ENCODE data around the gene SCEL.

The SCEL gene

DNA sequence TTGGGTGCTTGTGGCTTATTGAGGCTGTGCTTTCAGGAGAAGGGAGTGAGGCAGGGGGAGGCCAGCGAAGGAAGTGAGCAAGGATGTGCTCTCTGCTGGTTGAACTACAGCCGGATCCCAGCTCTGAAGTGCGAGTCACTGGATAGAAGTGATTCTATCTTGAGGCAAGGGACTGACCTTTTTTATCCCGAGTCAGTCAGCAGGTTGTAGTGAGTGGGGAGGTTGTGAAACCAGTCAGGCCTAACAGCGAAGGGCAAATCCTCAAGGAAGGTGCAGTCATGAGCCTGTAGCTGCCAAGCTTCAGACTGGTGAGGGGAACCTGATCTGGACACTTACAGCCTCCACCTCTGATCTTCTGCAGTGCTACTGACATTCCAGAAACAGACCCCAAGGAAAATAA, 18.6 kb downstream of the SCEL start:
- no peak for DNase-seq (ENCODE audit: low read depth in 1 of 2, low spot score in 1 of 2)

DNA sequence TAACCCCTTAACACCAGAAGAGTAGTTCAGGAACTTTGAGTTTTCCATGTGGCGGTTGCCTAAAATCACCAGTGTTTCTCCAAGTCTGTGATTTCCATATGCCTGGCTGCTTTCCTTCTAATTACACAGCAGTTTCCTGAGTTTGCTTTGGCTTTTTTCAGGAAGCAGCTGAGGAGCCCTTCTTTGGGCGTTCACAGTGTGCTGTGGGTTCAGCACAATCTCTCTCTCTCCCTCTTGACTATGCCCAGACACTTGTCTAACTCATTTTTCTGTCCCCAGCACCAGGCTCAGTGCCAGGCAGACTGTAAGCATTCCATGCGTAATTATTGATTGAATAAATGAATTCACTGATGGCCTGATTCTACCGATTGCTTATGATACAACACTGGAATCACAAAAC, 19.7 kb downstream of the SCEL start:
- DNase-seq (ENCODE audit: low read depth in 1 of 2, low spot score in 1 of 2) = no peak

DNA sequence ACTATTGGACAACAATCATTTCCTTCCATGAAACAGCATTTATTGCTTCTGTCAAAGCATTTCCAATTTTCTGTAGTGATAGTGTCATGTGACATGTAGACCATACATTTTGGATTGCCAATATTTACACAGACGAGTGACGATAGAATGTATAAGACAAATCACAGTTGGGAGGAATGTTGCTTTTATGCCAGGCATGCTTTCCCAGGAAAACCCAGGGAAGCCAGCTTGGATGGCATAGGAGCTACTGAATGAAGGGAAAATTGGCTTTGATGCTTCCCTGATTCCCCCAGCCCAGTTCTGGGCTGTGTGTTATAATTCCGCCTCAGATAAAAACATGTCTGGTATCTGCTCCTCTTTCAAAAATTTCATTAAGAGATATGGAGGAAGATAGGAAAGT, 22.5 kb downstream of the SCEL start:
- DNase-seq (ENCODE audit: low read depth in 1 of 2, low spot score in 1 of 2) = no peak

DNA sequence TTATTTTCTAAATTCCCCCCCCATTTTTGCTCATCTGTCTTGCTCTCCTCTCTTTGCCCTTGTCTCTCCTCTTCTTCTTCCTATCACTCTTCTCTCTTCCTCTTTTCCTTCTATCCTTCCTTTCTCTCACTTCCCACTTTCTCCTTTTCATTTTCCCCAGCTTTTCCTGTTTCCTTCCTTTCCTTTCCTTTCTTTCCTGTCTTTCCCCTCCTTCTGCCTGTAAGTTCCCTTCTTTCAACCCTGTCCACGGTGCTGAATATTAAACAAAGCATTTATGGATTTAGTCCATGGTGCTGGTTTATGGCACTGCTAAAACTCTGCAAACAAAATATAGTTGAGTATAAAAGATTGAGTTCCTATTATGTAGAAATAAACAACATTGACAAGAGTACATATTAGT, 27.6 kb downstream of the SCEL start:
- DNase-seq (ENCODE audit: low read depth in 1 of 2, low spot score in 1 of 2) = no peak

DNA sequence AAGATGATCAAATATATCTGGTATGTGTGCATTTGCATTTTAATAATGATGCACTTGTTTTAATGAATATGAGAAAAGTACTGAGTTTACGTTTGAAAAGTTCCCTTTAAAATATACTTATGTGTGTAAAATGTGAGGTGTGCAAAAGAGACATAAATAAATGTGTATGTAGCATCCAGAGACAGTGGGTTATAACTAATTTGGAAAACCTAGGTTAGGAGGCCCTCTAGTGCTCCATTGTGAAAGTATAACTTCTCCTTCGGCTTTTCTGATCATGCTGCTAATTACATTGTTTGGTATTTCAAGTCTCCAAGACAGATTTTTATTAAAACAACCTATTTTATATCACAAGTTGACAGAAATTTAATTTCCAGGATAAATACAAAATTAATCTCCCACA, 30.1 kb downstream of the SCEL start:
- no peak for DNase-seq (ENCODE audit: low read depth in 1 of 2, low spot score in 1 of 2)

DNA sequence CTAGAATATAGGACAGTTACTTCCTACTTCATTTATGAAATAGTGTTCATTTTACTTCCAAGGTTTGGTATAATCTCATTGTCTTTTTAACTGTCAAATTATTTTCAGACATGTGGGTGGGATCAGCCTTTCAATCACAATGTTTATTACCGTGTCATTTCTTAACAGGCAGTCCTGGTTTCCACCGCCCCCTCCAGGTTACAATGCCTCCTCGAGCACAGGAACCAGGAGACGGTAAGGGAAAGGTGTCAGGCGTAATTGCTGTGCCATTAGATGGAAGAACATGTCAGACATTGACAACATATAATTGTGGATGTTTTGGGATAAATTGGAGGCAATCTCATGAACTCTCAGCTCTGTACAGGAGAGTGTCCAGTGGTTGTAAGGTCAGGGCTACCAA, 36.5 kb downstream of the SCEL start:
- no peak for DNase-seq (ENCODE audit: low read depth in 1 of 2, low spot score in 1 of 2)

DNA sequence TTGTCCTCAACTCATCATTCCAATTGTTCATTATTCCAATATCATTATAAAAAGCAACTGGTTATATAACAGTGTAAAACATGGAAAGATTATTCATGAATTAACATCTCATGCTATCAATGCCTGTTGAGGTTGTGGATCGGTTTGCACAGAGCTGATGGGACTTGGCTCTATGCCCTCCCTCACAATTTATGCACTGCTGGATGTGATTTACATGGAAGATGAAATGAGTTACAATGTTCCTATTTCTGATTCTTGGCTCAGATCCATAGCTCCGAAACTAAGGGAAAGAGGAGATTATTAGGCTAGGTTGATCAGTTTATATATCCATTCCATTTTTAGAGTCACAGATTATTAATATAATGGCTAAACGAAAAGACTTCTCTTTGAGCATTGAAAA, 38.6 kb downstream of the SCEL start:
- DNase-seq (ENCODE audit: low read depth in 1 of 2, low spot score in 1 of 2) = no peak

DNA sequence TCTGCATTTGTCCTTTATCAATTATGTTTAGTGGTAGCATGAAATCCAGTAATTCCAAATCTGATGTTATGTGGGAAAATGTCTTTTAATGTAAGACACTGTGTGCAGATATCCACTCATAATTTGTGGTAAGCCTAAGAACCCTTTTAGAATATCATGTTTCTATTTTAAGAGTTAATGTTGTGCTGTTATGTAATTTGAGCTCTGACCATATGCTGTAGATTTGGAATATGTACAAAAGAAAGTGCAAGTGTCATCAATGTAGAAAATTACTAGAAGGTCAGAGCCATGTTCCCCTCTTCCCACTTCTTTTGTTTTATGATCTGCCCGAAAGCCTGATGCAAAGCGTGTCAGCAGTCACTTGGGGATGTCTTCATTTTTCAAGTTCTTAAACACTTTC, 44.5 kb downstream of the SCEL start:
- no peak for DNase-seq (ENCODE audit: low read depth in 1 of 2, low spot score in 1 of 2)

DNA sequence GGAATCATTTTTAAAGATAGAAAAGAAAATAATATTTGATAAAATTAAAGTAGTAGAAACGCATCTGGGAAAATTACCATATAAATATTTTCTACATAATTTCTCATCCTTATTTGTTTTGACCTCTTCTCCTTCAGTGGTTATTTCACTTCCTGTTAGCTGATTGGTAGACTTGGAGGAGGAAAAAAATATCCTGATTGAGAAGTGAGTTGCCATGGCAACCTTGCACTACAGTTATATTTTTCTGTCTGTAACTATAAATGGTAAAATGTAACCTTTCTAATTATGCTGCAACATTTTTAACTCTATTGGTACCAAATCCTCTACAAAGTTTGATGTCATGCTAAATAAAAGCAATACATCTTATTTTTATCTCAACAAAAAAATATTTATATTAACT, 45.2 kb downstream of the SCEL start:
- no peak for DNase-seq (ENCODE audit: low read depth in 1 of 2, low spot score in 1 of 2)

DNA sequence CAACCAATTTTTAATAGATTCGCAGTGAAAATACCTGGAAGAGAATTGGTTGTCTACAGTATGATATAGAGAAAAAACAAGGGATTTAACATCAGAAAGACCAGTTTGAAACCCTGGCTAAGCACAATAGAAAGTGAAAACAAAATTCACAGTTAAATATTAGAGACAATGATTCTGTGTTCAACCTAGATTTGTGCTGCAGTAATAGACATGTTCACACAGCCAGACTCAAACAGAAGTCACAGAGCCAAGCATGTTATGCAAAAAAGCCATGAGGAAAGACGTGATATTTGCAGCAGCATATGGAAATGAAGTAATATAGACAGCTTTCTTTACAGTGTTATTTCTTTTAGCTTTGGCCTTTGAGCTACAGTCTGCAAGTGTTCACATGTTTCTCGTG, 48.1 kb downstream of the SCEL start:
- DNase-seq (ENCODE audit: low read depth in 1 of 2, low spot score in 1 of 2) = no peak

DNA sequence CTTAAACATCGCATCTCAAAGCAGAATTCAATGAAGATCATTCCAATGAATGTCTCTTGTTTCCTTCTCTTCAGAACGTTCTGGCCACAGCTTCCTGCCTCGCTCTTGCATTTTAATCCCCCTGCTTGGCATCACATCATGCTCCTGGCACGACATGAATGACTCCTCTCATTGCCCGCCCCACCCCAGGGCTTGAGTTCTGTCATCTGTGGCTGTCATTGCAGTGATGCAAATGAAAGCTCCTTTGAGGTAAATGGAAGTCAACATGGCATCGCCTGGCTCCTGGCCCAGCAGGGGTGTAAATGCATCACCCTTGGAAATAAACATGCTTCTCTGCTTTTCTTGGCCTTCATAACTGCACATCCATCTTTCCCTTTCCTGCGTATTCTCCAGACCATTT, 48.6 kb downstream of the SCEL start:
- no peak for DNase-seq (ENCODE audit: low read depth in 1 of 2, low spot score in 1 of 2)

DNA sequence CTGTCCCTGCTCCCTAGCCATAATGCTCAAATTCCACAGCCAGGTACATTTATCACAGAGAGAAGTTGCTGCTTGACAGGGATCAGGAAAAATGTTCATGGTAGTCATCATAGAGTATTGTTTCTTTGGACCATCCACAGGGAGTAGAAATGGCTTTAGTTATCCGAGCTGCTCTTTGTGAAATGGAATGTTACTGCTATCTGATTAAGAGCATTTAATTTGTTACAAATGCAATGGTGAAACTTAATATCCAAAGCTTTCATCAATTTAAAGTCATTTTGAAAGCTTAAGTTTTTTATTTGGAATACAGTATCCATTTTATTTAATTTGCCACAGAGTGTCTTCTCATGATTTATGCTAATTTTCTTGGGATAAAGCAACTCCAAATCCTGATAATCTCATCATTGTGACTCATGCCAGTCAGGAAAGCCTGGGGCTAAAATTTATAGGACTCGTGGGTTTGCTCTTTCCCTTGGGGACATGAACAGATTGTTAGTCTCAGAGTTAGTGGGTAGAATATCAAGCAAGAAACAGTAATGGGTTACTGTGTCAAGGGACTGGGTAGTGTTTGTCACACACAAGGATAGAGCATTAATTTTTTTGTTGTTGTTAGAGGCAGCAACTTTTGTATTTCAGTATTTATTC, 59.8 kb downstream of the SCEL start:
- DNase-seq (ENCODE audit: low read depth in 1 of 2, low spot score in 1 of 2) = no peak

DNA sequence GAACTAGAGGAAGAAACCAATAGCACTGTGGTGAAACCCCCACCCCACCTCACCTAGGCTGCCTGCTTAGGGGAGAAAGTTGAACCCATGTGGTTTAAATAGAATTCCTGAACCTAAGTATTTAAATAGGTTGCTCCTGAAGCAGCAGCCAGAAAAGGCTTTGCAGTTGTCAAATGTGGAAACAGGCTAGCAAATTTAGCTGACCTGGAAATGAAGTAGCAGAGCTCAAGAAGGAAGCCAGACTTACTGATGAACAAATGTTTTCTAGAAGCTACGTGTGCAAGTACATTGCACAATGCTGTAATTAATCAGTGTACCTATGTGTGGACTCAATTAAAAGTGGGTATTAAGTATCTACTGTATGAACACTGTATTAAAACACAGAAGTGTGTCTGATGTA, 61.3 kb downstream of the SCEL start:
- no peak for DNase-seq (ENCODE audit: low read depth in 1 of 2, low spot score in 1 of 2)

DNA sequence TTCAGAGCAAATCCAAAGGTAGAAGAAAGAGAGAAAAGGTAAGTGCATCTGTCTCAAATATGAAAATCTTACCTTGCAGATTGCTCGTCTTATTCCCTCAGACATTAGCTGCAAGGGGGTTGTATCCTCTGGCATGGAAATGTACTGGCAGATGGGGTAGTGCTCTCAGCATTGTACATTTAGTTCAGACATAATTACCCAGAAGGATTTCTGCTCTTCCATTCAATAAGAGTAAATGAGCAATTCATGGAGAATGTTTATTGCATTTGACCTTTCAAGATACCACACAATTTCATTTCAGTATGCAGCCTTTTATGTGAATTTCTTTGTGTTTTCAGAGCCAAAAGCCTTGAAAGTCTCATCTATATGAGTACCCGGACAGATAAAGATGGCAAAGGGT, 63.8 kb downstream of the SCEL start:
- DNase-seq (ENCODE audit: low read depth in 1 of 2, low spot score in 1 of 2) = no peak

DNA sequence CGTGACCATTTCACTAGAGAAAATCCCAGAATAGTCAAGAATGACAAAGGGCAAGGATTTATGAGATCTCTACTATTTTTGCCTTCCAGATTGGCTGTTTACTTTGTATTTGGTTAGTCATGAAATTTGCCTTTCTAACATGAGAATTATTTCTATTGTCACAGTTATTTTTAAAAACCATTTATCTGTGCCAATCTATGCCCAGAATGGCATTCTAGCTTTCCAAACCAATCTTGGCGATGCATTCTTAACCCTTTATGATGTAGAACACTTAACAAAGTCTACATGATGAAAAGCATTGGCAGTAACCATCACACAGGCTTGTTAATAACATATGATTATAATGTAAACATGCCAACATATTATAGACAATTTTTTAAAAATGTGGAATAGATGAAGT, 65.2 kb downstream of the SCEL start:
- DNase-seq (ENCODE audit: low read depth in 1 of 2, low spot score in 1 of 2) = no peak

DNA sequence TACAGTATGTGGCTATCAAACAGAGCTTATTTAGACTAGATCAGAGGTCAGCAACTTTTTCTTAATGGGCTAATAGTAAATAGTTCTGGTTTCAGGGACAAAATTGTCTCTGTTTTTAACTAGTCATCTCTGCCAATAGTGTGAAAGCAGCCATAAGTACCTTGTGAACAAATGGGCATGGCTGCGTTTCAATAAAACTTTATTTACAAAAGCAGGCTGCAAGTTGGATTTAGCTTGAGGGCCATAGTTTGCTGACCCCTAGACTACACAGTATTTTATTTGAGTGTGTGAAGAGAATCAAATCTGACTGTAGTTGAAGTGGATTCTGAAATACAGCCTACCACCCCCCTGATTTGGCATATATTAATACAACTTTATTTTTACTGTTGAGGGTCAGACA, 75.6 kb downstream of the SCEL start:
- DNase-seq (ENCODE audit: low read depth in 1 of 2, low spot score in 1 of 2) = no peak

DNA sequence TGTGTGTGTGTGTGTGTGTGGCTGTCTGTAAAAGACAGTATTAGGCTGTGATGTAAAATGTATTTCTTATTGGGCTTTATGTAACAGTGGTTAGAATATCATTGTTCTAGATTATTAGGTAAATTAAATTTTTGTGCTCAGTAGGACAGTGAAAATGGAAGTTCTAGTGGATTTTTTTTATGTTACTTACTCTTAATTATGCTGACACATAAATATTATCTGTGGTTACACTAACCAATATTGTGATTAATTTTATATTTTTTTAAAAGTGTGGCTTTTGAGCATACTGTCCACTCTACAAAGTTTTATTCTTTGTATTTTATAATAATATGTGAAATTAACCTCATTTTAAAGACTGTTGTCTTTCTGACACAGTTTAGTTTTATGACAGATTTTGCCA, 80.5 kb downstream of the SCEL start:
- DNase-seq (ENCODE audit: low read depth in 1 of 2, low spot score in 1 of 2) = no peak

DNA sequence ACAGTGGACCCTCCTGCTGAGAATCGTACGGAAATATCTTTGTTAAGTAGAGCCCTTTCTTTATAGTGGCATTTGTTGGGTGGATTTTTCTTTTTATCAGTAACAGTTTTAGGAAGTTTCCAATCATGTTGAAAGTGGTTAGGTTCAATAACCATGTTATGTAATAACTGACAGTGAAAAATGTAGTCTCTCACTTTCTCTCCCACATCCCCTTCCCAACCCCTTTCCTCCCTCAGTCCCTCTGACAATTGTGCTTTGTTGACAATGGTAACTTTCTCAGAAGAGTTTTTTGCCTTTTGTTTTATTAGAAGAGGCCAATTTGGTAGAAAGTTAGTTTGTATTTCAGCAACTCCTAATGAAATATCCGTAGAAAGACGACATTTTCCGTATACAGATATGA, 84.1 kb downstream of the SCEL start:
- no peak for DNase-seq (ENCODE audit: low read depth in 1 of 2, low spot score in 1 of 2)

DNA sequence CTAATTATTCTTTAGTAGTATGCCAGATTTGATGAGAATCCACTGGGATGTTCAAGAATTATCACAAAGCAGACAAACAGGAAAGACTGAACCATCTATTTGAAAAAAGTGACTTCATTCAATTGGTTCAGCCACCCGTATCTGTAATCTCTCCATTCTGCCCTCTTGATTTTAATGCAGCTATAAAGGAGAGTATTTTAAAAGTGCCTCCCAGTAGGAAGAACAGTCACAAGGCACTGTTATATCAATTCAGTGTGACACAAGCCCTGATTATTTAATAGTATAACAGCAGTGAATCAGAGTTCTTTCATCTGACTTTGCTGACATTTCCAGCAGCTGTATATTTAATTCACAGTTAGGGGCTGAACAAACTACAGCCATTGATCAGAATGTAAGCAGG, 84.6 kb downstream of the SCEL start:
- no peak for DNase-seq (ENCODE audit: low read depth in 1 of 2, low spot score in 1 of 2)

DNA sequence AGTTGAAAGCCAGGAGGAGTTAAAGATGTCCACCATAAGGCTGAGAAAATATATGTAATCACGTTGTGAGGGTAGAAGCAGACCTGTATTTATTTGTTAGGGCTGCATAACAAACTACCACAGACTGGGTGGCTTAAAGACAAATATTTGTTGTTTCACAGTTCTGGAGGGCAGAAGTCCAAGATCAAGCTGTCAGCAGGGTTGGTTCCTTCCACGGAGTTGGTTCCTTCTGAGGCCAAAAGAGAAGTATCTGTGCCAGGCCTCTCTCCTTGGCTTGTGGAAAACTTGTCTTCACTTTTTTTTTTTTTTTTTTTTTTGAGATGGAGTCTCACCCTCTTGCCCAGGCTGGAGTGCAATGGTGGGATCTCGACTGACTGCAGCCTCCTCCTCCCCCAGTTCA, 88.3 kb downstream of the SCEL start:
- DNase-seq (ENCODE audit: low read depth in 1 of 2, low spot score in 1 of 2) = no peak

DNA sequence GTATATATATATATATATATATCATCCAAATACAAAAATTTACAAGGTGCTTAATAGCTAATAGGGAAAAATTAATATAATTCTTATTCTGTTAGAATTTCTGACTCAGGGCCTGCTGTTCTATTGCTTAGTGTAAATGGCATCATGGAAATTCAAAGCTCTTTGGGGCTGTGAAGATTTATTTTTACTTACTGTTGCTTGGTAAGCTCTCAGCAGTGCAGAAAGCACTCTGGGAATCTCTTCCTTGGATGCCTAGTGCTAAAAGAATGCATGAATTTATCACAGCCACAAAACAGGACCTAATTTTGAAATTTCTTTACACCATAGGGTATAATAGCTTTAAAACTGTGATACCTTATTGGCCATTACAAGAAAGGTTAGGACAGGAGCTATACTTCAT, 92.7 kb downstream of the SCEL start:
- no peak for DNase-seq (ENCODE audit: low read depth in 1 of 2, low spot score in 1 of 2)

DNA sequence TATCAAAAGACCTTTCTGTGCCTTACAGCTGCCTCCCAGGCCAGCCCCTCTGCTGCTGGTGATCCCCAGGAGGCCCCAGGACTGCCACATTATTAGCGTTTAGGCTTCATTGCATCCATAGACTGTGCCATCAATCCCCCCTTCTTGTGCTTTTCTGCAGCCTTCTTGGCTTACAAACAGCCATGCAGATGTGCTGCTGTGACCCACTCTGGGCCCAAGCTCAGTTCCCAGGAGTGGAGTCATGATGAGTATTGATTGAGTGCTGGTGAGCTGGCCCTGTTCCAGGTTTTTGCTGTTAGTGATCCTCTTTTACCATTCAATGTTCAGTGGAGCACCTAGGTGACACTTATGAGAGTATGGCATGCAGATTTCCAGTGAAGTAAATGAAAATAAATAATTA, 102.1 kb downstream of the SCEL start:
- no peak for DNase-seq (ENCODE audit: low read depth in 1 of 2, low spot score in 1 of 2)

DNA sequence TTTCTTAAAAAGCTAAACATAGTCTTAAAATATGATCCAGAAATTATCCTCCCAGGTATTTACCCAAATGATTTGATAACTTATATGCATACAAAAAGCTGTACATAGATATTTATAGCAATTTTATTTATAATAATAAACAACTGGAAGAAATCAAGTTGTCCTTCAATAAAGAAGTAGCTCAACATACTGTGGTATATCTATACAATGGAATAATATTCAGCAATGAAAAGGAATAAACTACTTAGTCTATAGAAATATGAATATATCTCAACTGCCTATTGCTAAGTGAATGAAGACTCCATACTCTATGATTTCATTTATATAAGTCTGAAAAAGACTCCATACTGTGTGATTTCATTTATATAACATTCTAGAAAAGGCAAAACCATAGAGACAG, 114.9 kb downstream of the SCEL start:
- DNase-seq (ENCODE audit: low read depth in 1 of 2, low spot score in 1 of 2) = no peak

DNA sequence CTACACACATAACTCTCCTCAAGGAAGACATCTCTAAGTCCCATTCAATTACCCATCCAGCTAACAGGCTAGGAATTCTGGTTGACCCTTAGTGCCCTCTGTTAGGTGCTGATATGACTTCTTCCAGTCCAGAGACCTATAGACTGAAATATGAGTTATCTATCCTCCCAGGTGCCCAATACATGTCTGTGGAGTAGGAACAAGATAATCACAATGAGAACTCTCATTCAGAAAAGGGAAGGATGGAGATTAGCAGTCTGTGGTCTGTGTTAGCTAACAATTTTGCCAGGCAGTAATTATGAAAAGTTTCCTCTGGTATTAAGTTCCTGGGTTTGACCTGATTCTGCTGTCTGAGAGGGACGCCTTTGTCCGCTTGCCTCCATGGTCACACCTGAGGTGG, 117.8 kb downstream of the SCEL start:
- no peak for DNase-seq (ENCODE audit: low read depth in 1 of 2, low spot score in 1 of 2)

Measured in activated CD4-positive, alpha-beta T cell treated with anti-CD3 and anti-CD28 coated beads, Interleukin-2, amount 50 U/mL, for 24 hours (primary cell).